ENCODE data around the gene TMEM151B.

GRCh38 chr6:44246663-44247337 lies 23.4 kb upstream of the TMEM151B start, which contains the start of gene HSP90AB1:
- TF ChIP-seq YY1 (IDR thresholded peaks at IDR 0.05; ENCODE audit: insufficient read depth, insufficient read length) (no peak), ZNF274 (IDR thresholded peaks at IDR 0.05; ENCODE audit: low read depth, low read length) (no peak), SUZ12 (IDR thresholded peaks at IDR 0.05; ENCODE audit: extremely low read depth, insufficient read depth, insufficient read length) (no peak)
